Dedifferentiated amniotic fluid mesenchymal stem cell (primary cell): Measurements from ENCODE around the gene IFITM5.
"Not testable (repeated sequence)": the region's sequence is repeated elsewhere in the genome, so short reads cannot be mapped to it uniquely, and the experiment has no call there.

ENCODE experiments used
- DNase-seq: peaks from one replicate; pipeline ENCODE4 v3.0.0-alpha.2; 2016; ENCODE audit errors: extremely low spot score

Gene IFITM5

DNA sequence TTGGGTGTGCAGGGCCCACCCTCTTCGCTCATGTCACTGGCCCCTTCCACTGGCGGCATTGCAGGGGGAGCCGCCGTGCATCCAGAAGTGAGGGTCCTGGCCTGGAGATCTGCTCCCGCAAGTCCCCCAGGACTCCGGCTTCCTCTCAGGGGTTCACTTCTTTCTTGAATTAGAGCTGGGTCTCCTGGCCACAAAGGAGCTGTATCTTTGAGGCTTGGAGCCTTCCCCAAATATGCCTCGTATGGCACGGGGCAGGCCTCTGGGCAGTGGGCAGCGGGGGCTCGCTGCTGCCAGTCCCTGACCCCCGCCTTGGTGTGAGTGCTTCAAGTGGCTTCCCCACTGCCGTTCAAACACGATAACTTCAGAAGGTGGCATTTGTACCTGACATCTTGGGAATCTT lies 28.7 kb upstream of the IFITM5 start:
- DNase-seq: no peak

- DNase-seq: no peak
These were observed 28.2 kb upstream of the IFITM5 start for GRCh38 chr11:327581-327923.

GRCh38 chr11:326842-327580 lies 27.7 kb upstream of the IFITM5 start:
- no peak for DNase-seq

- DNase-seq: no peak
These were observed 27.2 kb upstream of the IFITM5 start for GRCh38 chr11:326592-326841.

DNA sequence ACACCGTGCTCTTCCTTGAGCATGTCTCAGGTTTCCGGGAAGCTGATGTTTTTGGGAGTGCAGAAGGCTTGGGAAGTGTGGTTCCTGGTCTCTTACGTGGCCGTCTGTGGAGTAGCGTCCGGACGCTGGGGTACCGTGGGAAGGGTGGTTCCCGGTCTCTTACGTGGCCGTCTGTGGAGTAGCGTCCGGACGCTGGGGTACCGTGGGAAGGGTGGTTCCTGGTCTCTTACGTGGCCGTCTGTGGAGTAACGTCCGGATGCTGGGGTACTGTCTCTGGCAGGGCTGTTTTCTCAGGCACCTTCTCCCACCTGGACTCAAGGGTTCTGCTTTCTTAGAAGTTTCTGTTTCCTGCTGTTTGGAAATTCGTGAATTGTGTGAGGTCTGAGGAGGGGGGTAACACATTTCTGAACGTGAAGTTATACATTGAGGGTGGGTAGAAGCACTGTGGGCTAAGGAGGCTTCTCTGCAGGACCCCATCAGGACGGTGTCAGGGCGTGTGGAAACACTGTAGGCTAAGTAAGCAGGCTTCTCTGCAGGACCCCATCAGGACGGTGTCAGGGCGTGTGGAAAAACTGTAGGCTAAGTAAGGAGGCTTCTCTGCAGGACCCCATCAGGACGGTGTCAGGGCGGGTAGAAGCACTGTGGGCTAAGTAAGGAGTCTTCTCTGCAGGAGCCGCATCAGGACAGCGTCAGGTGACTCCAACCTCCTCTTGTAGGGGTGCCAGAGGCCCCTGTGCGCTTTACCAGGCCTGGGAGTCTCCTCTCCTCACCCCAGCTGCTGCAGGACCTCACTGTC lies 26.7 kb upstream of the IFITM5 start:
- DNase-seq: no peak

- DNase-seq: not testable (repeated sequence)
These were observed 25.5 kb upstream of the IFITM5 start for GRCh38 chr11:324593-325517.

DNA sequence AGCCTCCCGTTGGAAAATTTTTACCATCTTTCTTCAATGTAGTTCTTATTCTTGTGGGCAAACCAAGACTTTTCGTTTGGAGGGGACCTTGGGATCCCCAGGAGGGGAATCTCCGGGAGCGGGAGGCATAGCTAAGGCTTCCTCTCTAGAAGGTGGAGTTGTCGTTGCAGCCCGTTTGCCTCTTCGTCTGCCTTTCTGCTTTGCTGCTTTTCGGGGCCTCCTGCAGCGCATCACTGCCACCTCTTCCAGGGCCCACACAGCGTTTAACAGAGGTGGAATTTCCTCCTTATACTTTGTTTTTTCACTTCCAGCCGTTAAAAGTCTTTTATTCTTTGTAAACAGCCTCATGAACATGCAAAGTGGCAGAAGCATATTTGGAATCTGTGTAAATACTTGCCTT lies 24.8 kb upstream of the IFITM5 start:
- DNase-seq: no peak

- DNase-seq: not testable (repeated sequence)
These were observed 20.6 kb upstream of the IFITM5 start for GRCh38 chr11:319888-320273.

DNA sequence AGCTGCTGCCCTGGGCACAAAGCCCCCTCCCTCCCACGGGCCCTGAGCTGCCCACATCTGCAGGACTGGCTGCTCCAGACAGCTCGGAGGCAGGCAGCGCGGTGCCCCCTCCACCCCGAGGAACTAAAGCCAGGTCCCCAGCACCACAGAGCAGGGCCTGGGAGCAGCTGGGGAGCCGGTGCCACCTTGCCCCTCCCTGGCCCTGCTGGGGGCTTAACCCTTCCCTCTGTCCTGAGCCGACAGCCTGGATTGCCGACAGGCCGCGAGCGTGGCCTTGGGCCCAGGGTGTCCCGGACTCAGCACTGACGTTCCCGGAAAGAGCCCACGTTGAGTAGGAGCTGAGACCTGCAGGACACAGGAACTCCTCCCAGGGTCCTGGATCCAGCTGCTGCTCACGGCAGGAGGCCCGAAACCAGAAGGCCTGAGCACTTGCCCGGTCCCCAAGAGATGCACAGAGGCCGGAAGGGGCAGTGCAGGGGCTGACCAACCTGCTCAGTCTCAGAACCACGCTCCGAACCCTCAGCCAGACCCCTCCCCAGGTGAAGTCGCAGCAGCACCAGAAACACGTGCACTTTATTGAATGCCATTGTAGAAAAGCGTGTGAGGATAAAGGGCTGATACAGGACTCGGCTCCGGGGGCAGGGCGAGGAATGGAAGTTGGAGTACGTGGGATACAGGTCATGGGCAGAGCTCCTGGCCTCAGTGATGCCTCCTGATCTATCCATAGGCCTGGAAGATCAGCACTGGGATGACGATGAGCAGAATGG lies 20.0 kb upstream of the IFITM5 start:
- DNase-seq: not testable (repeated sequence)

DNA sequence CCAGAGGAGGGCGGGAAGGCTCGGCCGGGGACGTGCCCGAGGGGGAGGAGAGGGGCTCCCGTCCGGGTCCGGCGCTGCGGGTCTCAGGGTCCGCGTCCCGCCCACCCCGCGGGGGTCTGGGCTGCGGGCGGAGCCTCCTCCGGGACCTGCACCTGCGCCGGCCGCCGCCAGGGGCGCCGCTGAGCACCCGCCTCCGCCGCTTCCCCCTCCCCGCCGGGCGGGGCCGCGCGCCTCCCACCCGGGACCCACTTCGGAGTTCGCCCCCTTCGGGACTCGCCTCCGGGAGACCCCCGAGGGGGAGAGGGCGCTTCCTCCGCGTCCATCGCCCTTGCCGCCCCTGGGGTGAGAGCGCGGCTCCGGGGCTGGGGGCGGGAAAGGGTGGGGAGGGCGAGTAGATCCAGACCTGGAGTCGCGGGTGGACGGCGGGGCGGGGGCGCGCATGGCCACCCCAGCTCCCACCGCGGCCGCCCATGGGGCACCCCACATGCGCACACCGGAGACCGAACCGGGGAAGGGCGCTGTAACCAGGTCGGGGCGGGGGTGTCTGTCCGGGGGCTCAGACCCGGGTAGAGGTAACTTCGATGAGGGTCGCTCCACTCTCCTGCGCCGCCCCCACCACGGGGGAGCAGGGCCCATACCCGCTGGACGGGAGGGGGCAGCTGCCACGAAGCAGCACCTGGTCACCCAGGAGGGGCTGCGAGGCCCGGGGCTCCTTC lies 19.2 kb upstream of the IFITM5 start:
- not testable (repeated sequence) for DNase-seq

DNA sequence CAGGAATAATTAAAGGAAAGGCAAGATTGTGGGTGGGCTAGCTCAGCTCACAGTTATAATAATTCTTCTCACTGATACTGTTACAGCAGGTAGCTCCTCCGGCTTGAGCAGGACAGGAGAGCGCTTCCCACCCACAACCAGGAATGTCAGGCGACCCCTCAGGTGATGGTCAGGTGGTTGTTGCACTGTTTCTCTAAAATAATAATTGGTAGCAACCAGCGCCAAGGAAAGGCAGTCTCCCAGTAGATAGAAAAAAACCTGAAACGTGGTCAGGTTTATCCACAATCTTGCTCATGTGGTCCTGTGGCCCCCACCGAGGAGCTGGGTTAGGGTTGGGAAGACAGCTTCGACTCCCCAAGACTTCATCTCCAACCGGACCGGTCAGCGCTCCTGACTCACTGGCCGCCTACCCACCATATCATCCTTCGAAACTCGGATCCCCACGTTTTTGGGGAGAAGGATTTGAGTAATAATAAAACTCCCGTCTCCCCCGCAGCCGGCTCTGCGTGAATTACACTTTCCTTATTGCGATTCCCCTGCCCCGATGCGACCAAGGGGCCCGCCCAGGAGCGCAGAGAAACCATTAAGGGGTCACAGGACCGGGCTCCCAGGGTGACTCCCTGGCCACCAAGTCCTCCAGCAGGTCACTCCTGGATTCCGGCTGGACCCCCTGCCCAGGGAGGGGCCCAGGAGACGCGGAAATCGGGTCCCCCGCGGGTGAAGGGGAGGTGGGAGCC lies 18.5 kb upstream of the IFITM5 start:
- DNase-seq: not testable (repeated sequence)

GRCh38 chr11:316891-317301 lies 17.6 kb upstream of the IFITM5 start:
- DNase-seq: no peak

GRCh38 chr11:316031-316701 lies 16.8 kb upstream of the IFITM5 start:
- DNase-seq: no peak

DNA sequence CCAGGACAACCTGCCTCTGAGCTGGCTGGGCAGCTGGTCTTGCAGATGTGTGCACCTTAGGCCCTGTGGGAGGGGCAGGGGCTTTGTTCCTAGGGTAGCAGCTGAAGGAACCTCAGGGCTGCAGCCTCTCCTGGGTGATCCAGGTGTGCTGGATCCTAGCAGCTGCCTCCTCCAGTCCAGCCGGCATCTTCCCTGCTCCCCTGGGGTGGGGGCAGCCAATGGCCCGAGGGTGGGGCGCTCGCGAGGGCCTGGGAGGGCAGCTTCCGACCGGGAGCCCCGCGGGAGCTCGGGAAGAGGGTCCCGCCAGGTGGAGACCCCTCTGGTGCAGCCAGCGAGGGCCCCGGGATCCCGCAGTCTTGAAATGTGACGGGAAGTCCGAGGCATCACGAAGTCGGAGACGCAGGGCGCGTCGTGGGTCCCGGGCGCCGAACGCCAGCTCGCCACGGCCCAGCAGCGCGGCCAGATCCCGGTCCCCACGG lies 16.2 kb upstream of the IFITM5 start:
- DNase-seq: no peak

- no peak for DNase-seq
These were observed 15.7 kb upstream of the IFITM5 start for GRCh38 chr11:315051-315481.

DNA sequence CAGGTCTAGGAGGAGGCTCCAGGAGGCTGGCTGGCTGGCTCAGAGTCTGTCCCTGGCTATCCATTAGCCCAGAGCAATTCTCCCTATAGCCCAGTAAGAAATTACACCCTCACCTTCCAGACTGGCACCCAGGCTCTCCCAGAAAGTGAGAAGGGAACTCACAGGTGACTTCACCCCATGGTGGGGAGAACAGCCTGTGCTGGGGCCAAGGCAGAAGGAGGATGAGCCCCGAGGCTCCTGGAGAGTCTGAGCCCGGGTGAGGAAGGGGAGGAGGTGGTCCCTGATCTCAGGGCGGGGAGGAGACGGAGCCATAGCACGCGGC lies 15.2 kb upstream of the IFITM5 start:
- not testable (repeated sequence) for DNase-seq

DNA sequence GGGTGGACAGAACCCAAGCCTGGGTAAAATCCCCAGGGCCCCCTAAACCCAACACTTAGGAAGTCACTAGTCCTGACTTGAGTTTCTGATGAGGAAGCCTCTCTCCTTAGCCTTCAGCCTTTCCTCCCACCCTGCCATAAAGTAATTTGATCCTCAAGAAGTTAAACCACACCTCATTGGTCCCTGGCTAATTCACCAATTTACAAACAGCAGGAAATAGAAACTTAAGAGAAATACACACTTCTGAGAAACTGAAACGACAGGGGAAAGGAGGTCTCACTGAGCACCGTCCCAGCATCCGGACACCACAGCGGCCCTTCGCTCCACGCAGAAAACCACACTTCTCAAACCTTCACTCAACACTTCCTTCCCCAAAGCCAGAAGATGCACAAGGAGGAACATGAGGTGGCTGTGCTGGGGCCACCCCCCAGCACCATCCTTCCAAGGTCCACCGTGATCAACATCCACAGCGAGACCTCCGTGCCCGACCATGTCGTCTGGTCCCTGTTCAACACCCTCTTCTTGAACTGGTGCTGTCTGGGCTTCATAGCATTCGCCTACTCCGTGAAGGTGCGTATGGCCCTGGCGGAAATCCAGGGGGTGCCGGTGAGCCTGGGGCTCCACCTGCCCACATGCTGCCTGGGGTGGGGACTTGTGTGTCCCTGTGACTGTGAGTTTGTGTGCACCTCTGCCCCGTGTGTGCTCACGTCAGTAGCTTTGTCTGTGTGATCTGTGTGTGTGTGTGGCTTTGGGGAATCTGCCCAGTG lies 14.6 kb upstream of the IFITM5 start, which contains the start of gene IFITM1:
Gene IFITM1, plus strand, starts transcription at position 254 of the 767 bp plus-strand sequence. Its CDS starts 131 bp downstream, at position 385.
- DNase-seq: peak; percentile 70

- DNase-seq: no peak
These were observed 14.0 kb upstream of the IFITM5 start for GRCh38 chr11:313304-313786.
